ENCODE measurements around the gene ARHGAP45.

The ARHGAP45 gene

GRCh38 chr19:1054102-1055027, 12.6 kb upstream of the ARHGAP45 start:
- Histone ChIP-seq H3K36me3 (ENCODE audit: control insufficient read depth in 4 of 4, insufficient read depth in 4 of 4, low read length in 3 of 4) (peaks cover 0 to 40% (median 26%) of the 10 kb centered on the region in 4 experiments), H3K9me3 (ENCODE audit: control extremely low read depth in 1 of 5, control insufficient read depth in 4 of 5, insufficient read depth in 2 of 5, low read depth in 1 of 5, low read length in 4 of 5) (peaks cover 0 to 38% (median 34%) of the 10 kb centered on the region in 5 experiments), H3K27me3 (replicated peaks in 2 of 5; ENCODE audit: control insufficient read depth in 4 of 5, insufficient read depth in 5 of 5, low read length in 4 of 5) (no peaks in the 10 kb centered on the region), H3K4me3 (ENCODE audit: control insufficient read depth in 1 of 7, extremely low read depth in 1 of 7, insufficient read depth in 4 of 7, low read depth in 2 of 7, low read length in 6 of 7) (no peak overlapping the region), H3K4me1 (ENCODE audit: control extremely low read depth in 1 of 4, control insufficient read depth in 4 of 4, insufficient read depth in 4 of 4, low read length in 3 of 4) (peaks cover 0 to 2% (median 1%) of the 10 kb centered on the region in 4 experiments), H3K27ac (ENCODE audit: insufficient read depth in 1 of 2, low read depth in 1 of 2, low read length in 2 of 2, poor library complexity in 1 of 2, severe bottlenecking in 2 of 2) (no peak overlapping the region)
- WGBS (ENCODE audit: insufficient coverage), result 95% methylated on average over 24 of the region's 28 CpGs
- DNase-seq, result no peak
- CTCF ChIA-PET, result interaction anchor here (0.9 to 2.0 kb wide), 3 partner anchors 10 to 13 kb away, joined by 3 to 5 read pairs (median 4); no protein-coding TSS in a partner anchor
- POLR2A ChIA-PET, result no interaction called here

- Histone ChIP-seq H3K4me1 (ENCODE audit: control extremely low read depth in 1 of 4, control insufficient read depth in 4 of 4, insufficient read depth in 4 of 4, low read length in 3 of 4) (no peaks in the 10 kb centered on the region), H3K9me3 (ENCODE audit: control extremely low read depth in 1 of 5, control insufficient read depth in 4 of 5, insufficient read depth in 2 of 5, low read depth in 1 of 5, low read length in 4 of 5) (peaks cover 0 to 38% (median 36%) of the 10 kb centered on the region in 5 experiments), H3K4me3 (ENCODE audit: control insufficient read depth in 1 of 7, extremely low read depth in 1 of 7, insufficient read depth in 4 of 7, low read depth in 2 of 7, low read length in 6 of 7) (no peak overlapping the region), H3K27me3 (replicated peaks in 2 of 5; ENCODE audit: control insufficient read depth in 4 of 5, insufficient read depth in 5 of 5, low read length in 4 of 5) (no peaks in the 10 kb centered on the region), H3K27ac (ENCODE audit: insufficient read depth in 1 of 2, low read depth in 1 of 2, low read length in 2 of 2, poor library complexity in 1 of 2, severe bottlenecking in 2 of 2) (no peak overlapping the region), H3K36me3 (ENCODE audit: control insufficient read depth in 4 of 4, insufficient read depth in 4 of 4, low read length in 3 of 4) (peaks cover 0 to 43% (median 26%) of the 10 kb centered on the region in 4 experiments)
- CTCF ChIA-PET, result interaction anchor here (0.9 kb wide), 1 partner anchor 10 kb away, joined by 3 read pairs; no protein-coding TSS in a partner anchor
- no peak for DNase-seq
- POLR2A ChIA-PET, result no interaction called here
- 90% methylated on average over 10 of the region's 14 CpGs for WGBS (ENCODE audit: insufficient coverage)
Observed at GRCh38 chr19:1055028-1055425, 11.9 kb upstream of the ARHGAP45 start.

GRCh38 chr19:1055886-1056620, 10.9 kb upstream of the ARHGAP45 start:
- DNase-seq, result no peak
- peaks cover 0 to 43% (median 27%) of the 10 kb centered on the region in 4 experiments for H3K36me3 ChIP-seq (ENCODE audit: control insufficient read depth in 4 of 4, insufficient read depth in 4 of 4, low read length in 3 of 4)
- H3K4me1 ChIP-seq (ENCODE audit: control extremely low read depth in 1 of 4, control insufficient read depth in 4 of 4, insufficient read depth in 4 of 4, low read length in 3 of 4), result no peaks in the 10 kb centered on the region
- no peaks in the 10 kb centered on the region for H3K27me3 ChIP-seq (replicated peaks in 2 of 5; ENCODE audit: control insufficient read depth in 4 of 5, insufficient read depth in 5 of 5, low read length in 4 of 5)
- H3K9me3 ChIP-seq (ENCODE audit: control extremely low read depth in 1 of 5, control insufficient read depth in 4 of 5, insufficient read depth in 2 of 5, low read depth in 1 of 5, low read length in 4 of 5), result peaks cover 0 to 40% (median 36%) of the 10 kb centered on the region in 5 experiments
- H3K4me3 ChIP-seq (ENCODE audit: control insufficient read depth in 1 of 7, extremely low read depth in 1 of 7, insufficient read depth in 4 of 7, low read depth in 2 of 7, low read length in 6 of 7), result no peak overlapping the region
- POLR2A ChIA-PET, result interaction anchor here (1.6 kb wide), 1 partner anchor 35 kb away, joined by 3 read pairs; the partner anchor contains the start of genes RNU6-2 and TMEM259
- CTCF ChIA-PET, result interaction anchor here (1.0 to 1.7 kb wide), 3 partner anchors 9 to 15 kb away, joined by 3 to 11 read pairs (median 3); partner anchors contain the start of gene ARHGAP45
- WGBS (ENCODE audit: insufficient coverage), result 99% methylated on average over 18 of the region's 20 CpGs
- H3K27ac ChIP-seq (ENCODE audit: insufficient read depth in 1 of 2, low read depth in 1 of 2, low read length in 2 of 2, poor library complexity in 1 of 2, severe bottlenecking in 2 of 2), result no peak overlapping the region

- Histone ChIP-seq H3K36me3 (ENCODE audit: control insufficient read depth in 4 of 4, insufficient read depth in 4 of 4, low read length in 3 of 4) (peaks cover 0 to 43% (median 28%) of the 10 kb centered on the region in 4 experiments), H3K27ac (ENCODE audit: insufficient read depth in 1 of 2, low read depth in 1 of 2, low read length in 2 of 2, poor library complexity in 1 of 2, severe bottlenecking in 2 of 2) (no peak overlapping the region), H3K9me3 (ENCODE audit: control extremely low read depth in 1 of 5, control insufficient read depth in 4 of 5, insufficient read depth in 2 of 5, low read depth in 1 of 5, low read length in 4 of 5) (peaks cover 0 to 40% (median 36%) of the 10 kb centered on the region in 5 experiments), H3K4me3 (ENCODE audit: control insufficient read depth in 1 of 7, extremely low read depth in 1 of 7, insufficient read depth in 4 of 7, low read depth in 2 of 7, low read length in 6 of 7) (no peak overlapping the region), H3K27me3 (replicated peaks in 2 of 5; ENCODE audit: control insufficient read depth in 4 of 5, insufficient read depth in 5 of 5, low read length in 4 of 5) (no peaks in the 10 kb centered on the region), H3K4me1 (ENCODE audit: control extremely low read depth in 1 of 4, control insufficient read depth in 4 of 4, insufficient read depth in 4 of 4, low read length in 3 of 4) (no peaks in the 10 kb centered on the region)
- WGBS (ENCODE audit: insufficient coverage), result 50% methylated on average over 2 of the region's 3 CpGs
- ChIA-PET CTCF (interaction anchor here (1.0 to 1.7 kb wide), 3 partner anchors 8 to 16 kb away, joined by 3 to 11 read pairs (median 3); partner anchors contain the start of gene ARHGAP45), POLR2A (interaction anchor here (0.6 to 1.6 kb wide), 2 partner anchors 20 to 36 kb away, joined by 3 read pairs; partner anchors contain the start of genes RNU6-2 and TMEM259)
- peak; percentile 75 to 83 (median 82) for DNase-seq
Observed at GRCh38 chr19:1057176-1057855, 9.7 kb upstream of the ARHGAP45 start.

GRCh38 chr19:1058112-1058511, 8.9 kb upstream of the ARHGAP45 start:
- Histone ChIP-seq H3K9me3 (ENCODE audit: control extremely low read depth in 1 of 5, control insufficient read depth in 4 of 5, insufficient read depth in 2 of 5, low read depth in 1 of 5, low read length in 4 of 5) (peaks cover 0 to 40% (median 36%) of the 10 kb centered on the region in 5 experiments), H3K36me3 (ENCODE audit: control insufficient read depth in 4 of 4, insufficient read depth in 4 of 4, low read length in 3 of 4) (peaks cover 0 to 43% (median 28%) of the 10 kb centered on the region in 4 experiments), H3K27me3 (replicated peaks in 2 of 5; ENCODE audit: control insufficient read depth in 4 of 5, insufficient read depth in 5 of 5, low read length in 4 of 5) (no peaks in the 10 kb centered on the region), H3K4me3 (ENCODE audit: control insufficient read depth in 1 of 7, extremely low read depth in 1 of 7, insufficient read depth in 4 of 7, low read depth in 2 of 7, low read length in 6 of 7) (no peak overlapping the region), H3K27ac (ENCODE audit: insufficient read depth in 1 of 2, low read depth in 1 of 2, low read length in 2 of 2, poor library complexity in 1 of 2, severe bottlenecking in 2 of 2) (no peak overlapping the region), H3K4me1 (ENCODE audit: control extremely low read depth in 1 of 4, control insufficient read depth in 4 of 4, insufficient read depth in 4 of 4, low read length in 3 of 4) (no peaks in the 10 kb centered on the region)
- ChIA-PET CTCF (interaction anchor here (1.5 kb wide), 1 partner anchor 18 kb away, joined by 4 read pairs; no protein-coding TSS in a partner anchor), POLR2A (no interaction called here)
- DNase-seq, result no peak
- 100% methylated on average over 5 of the region's 5 CpGs for WGBS (ENCODE audit: insufficient coverage)

- Histone ChIP-seq H3K4me1 (ENCODE audit: control extremely low read depth in 1 of 4, control insufficient read depth in 4 of 4, insufficient read depth in 4 of 4, low read length in 3 of 4) (peaks cover 0 to 14% (median 10%) of the 10 kb centered on the region in 4 experiments), H3K36me3 (ENCODE audit: control insufficient read depth in 4 of 4, insufficient read depth in 4 of 4, low read length in 3 of 4) (peaks cover 0 to 30% (median 22%) of the 10 kb centered on the region in 4 experiments), H3K27me3 (replicated peaks in 2 of 5; ENCODE audit: control insufficient read depth in 4 of 5, insufficient read depth in 5 of 5, low read length in 4 of 5) (no peaks in the 10 kb centered on the region), H3K27ac (ENCODE audit: insufficient read depth in 1 of 2, low read depth in 1 of 2, low read length in 2 of 2, poor library complexity in 1 of 2, severe bottlenecking in 2 of 2) (no peak overlapping the region), H3K4me3 (ENCODE audit: control insufficient read depth in 1 of 7, extremely low read depth in 1 of 7, insufficient read depth in 4 of 7, low read depth in 2 of 7, low read length in 6 of 7) (no peak overlapping the region), H3K9me3 (ENCODE audit: control extremely low read depth in 1 of 5, control insufficient read depth in 4 of 5, insufficient read depth in 2 of 5, low read depth in 1 of 5, low read length in 4 of 5) (peaks cover 0 to 38% (median 32%) of the 10 kb centered on the region in 5 experiments)
- ChIA-PET CTCF (interaction anchor here (0.6 to 0.7 kb wide), 3 partner anchors 60 to 197 kb away, joined by 3 read pairs; partner anchors contain the start of gene GRIN3B), POLR2A (no interaction called here)
- 93% methylated on average over 5 of the region's 5 CpGs for WGBS (ENCODE audit: insufficient coverage)
- DNase-seq, result no peak
Observed at GRCh38 chr19:1060689-1061088, 6.3 kb upstream of the ARHGAP45 start.
